Stimulated activated CD8-positive, alpha-beta memory T cell treated with anti-CD3 and anti-CD28 coated beads, Interleukin-4, amount 100 ng/mL, for 24 hours (primary cell): ENCODE data around the gene RAB4A.

Experiments
- DNase-seq: peaks from one replicate; pipeline ENCODE4 v3.0.0-alpha.2; 2020; ENCODE audit warnings: low read depth

The RAB4A gene

DNA sequence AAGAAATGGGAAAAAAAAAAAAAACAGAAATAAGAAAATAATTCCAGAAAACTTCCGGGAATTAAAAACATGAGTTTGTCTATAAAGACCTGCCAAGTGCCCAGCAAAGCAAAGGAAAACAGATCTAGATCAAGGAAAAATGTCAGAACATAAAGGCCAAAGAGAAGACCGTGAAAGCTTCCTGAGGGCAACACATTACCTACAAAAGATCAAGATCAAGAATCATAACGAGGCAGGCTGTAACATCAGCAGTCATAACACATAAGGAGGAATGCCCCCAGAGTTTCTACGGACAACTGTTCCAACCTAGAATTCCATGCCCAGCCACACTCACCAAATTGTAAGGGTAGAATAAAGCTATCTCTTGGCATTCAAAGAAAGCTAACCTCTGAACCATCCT lies 68.2 kb downstream of the RAB4A start:
- DNase-seq = no peak

DNA sequence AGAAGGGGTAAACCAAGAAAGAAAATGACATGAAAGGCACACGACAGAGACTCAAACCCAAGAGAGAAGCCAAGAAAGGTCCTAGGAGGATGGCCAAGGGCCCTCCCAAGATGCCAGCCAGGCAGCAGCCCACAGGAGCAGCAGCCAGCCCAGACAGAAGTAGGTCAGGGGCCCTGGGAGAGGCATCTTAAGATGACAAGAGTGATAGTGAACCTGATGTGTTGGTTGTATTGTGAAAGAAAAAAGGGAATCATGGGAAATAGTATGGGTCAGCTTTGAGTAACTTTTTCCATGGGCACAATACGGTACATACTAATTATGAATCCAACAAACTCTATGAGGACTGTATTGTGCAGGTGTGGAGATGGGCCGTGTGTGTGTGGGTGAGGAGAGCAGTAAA lies 68.6 kb downstream of the RAB4A start:
- DNase-seq = no peak

DNA sequence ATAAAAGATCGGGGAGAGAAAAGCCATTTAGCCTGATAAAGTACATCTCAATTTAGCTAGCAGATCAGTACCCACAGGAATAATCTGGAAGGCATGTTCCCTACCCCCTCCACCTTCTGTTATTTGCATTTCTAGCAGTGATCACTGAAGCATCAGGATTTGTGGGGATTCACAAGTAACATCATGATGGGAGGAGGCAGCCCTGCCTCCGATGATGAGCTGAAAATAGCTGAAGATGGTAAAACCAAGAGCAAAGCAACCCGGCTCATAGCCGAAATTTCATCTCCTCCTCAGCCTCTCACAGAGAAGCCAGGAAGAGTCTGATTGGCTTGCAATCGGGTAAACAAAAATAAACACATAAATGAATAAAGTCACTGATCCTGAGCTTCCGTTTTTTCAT lies 69.6 kb downstream of the RAB4A start:
- no peak for DNase-seq

DNA sequence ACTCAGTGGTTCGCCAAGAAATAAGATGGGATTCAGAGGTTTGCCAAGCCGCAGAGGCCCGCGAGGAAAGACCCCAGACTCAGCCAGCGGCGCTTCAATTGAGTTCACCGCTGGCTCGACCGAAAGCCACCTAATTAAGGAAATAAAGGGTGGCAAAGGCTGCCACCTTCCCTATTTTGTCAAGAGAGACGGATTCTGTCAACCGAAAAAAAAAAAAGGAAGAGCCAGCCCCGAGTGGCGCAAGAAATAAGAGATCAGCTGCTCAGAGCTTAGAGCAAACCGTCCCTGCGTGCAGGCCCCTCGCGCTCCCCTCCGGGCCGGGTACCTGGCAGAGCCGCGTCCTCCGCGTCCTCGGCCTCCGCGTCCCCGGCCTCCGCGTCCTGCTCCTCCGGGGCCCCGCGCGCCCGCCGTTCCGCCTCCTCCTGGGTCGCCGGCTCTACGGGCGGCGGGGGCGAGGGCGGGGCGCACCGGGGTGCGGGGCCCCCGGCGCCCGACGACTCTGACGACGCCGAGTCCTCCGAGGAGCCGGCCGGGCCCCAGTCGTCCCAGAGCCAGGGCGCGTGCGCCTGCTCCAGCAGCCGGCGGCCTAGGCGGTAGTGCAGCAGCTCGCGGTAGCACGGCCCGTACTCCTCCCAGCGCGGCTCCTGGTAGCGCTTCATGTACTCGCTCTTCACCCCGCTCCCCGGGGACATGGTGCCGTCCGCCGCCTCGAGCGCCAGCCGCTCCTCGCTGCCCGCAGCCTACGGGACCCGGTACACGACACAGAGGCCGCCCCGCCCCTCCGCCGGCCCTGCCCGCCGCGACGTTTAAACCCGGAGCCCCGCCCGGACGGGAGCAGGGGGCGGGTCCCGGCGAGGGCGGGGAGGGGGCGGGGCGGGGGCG lies 71.1 kb downstream of the RAB4A start:
- DNase-seq = peak; percentile 71

DNA sequence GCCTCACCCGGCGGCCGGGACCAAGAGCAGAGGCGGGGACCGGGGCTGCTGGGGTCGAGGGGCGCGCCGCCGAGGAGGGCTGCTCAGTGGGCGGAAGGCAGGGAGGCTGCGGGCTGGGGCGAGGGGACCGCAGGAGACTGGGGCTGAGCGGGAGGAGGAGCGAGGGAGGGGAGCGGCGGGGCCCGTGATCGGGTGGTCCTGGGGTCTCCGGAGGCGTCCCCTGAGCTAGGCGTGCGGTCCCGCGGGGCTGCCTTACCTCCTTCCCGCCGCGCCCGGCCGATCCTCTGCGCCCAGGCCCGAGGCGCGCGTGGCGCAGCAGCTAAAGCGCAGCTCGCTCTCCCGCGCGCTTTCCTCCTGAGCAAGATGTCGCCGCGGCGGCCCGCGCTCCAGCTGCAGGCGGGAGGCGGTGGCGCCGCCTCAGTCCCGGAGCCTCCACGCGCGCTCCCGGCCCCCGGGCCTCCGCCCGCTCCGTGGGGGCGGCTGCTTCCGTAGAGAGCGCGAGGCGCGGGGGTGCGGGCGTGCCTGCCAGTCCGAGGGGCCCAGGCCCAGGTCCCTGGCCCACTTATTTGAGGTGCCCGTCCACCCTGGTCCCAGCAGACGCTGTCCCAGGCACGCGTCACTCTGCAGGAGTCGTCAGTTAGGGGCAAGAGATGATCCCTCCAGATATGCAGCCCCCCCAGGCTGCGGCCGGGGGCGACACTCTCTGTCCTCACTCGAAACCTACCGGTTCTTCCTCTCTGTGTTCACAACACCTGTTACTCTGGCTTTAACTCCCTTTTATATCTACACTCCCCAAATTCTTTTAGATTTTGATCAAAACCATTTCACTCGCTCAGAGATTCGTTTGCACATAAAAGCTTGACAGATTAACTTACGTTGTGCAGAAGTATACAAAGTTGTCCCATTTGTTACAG lies 72.0 kb downstream of the RAB4A start, which contains the start of gene CCSAP:
Gene CCSAP, minus strand, starts transcription at position 392 of the 914 bp plus-strand sequence. CDS start 582 bp downstream, outside the sequence.
- peak; percentile 31 for DNase-seq

DNA sequence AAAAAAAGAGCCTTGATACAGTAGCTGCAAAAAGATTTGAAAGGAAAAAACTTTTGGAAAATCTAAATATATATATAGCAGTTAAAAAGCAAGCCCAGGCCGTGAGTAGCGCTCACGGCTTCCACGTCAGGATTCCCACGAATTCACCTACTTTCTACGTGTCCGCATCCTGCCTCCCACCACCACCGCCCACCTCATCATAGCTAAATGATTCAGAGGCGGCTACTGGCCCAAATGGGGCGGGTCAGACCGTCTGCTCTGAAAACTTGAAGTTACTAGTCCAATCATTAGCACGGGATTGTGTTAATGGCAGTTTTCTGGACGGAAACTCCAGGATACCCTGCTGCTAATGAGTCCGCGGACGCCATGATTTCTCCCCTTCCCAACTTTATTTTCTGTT lies 73.2 kb downstream of the RAB4A start:
- DNase-seq = no peak

DNA sequence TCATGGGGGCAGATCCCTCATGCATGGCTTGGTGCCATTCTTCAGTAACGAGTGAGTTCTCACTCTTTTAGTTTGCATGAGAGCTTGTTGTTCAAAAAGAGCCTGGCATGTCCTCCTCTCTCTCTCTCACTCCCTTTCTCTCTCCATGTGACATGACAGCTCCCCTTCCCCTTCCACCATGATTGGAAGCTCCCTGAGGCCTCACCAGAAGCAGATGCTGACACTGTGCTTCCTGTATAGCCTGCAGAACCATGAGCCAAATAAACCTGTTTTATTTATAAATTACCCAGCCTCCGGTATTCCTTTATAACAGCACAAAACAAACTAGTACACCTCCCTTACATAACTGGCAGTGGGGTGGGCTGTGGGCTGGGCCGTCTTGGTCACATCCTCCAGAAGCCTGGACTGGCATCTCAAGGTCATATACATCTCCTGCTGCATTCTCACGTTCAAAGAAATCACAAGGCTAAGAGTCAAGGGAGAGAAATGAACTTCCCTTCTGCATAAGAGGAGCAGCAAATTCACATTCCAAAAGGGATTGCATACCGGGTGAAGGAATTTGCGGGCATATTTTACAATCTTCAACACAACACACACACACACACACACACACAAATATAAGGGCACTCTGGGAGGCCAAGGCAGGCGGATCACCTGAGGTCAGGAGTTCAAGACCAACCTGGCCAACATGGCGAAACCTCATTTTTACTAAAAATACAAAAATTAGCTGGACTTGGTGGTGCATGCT lies 74.2 kb downstream of the RAB4A start:
- no peak for DNase-seq

DNA sequence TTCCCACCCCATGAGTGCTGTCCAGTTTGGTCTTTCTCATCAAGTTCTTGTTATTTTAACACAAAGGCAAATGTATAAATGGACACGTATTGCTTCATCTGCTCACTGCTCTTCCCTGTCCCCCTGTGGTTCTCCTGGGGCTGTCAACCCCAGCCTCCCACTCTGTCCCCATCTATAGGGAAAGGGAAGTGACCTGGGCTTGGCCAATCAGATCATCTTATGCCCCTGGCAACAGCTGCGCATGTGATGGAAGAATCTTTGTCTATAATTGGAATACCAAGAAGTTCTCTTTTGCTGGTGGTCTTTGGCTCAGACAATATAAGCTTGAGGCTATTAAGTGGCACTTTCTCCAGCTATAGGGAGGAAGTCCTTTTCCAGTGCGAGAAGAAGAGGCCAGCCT lies 76.6 kb downstream of the RAB4A start:
- DNase-seq = no peak

DNA sequence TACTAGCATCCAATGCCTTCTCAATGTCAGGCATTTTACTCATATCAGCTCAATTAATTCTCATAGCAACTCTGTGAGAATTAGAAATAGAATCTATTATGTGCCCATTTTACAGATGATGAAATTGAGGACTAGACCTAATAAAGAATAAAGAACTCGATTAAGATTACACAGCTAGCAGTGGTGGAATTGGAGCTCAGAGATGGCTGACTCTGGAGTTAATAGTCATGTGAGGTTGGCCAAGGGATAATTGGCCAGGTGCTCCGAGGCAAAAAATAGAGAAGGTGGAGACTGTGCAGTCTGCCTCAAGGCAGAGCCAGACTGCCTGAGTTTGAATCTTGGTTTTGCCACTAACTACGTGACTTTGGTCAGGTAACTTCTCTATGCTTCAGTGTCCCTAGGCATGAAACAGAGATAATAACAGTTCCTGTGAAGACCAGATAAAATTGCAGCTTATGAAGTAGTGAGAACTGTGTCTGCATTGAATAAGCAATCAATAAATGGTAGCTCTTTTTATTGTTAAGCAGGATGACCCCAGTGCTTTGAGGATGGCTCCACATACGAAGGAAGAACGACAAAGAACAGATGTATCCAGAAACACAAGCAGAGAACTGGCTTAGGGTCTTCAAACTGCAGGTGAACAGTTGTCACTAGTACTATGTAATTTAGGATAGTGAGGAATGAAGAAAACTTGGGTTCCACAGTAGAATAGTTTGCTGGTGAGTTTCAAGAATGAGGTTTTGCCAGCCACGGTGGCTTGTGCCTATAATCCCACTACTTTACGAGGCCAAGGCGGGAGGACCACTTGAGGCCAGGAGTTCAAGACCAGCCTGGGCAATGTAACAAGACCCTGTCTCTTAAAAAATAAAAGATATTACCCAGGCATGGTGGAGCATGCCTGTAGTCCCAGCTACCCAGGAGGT lies 78.8 kb downstream of the RAB4A start:
- no peak for DNase-seq

DNA sequence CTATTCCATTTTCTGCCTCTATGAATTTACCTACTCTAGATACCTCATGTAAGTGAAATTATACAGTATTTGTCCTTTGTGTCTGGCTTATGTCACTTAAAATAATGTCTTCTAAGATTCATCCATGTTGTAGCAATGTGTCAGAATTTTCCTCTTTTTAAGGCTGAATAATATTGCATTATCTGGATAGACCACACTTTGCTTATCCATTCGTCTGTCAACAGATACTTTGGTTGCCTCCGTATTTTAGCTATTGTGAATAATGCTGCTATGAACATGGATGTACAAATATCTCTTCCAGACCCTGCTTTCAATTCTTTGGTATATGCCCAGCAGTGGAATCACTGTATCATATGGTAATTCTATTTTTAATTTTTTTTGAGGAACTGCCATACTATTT lies 82.1 kb downstream of the RAB4A start:
- DNase-seq = no peak

DNA sequence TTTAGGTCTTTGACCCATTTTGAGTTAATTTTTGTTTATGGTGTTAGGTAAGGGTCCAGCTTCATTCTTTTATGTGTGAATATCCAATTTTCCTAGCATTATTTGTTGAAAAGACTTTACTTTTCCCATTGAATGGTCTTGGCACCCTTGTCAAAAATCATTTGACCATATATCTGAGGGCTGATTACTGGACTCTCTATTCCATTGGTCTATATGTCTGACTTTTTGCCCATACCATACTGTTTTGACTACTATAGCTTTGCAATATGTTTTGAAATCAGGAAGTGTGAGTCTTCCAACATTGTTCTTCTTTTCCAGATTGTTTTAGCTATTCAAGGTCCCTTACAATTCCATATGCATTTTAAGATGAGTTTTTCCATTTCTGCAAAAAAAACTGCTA lies 83.3 kb downstream of the RAB4A start:
- DNase-seq = no peak
